ENCODE data around the gene RHOB. TPM values are rescaled to one million over a fixed set of nuclear protein-coding genes. Genes with fewer than 3 reads are reported as not detected.

RHOB gene
- total RNA-seq, 1 experiment from 2014 or later: 143 TPM

DNA sequence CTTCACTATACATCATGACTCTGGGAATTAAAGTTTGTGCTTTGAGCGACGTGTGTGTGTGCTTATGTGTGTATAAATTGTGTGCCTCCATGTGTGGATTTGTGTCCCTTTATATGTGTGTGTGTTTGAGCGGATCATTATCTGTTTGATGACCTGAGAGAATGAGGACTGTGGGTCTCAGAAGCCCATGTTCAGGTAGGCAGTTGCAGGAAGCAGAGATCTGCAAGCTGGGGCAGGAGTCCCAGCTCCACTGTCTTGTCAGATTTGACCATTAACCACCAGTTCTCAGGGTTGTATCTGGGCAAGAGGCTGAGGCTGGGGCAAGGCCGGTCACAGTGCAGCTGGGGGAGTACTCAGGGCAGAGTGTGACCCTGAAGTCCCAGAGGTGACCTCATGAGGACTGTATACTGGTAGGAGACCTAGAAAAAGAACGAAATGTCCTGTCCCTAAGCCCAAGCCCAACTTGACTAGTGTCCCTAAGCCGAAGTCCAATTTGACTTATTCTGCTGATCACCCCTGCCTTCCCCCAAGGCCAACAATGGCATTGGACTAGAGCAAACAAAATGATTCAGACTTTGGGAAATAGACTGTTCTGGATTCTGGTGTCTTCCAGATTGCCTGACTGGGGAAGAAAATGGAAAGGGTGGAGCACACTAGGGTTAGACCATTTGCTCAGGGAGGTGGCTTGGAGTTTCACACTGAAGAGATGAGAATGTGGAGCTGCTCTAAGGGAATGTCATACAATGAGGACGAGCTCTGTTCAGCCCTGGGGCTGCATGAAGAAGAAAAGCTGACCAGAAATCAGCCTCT lies 28.1 kb downstream of the RHOB start:
- H3K4me3 Mint-ChIP-seq (ENCODE audit: low read depth, unreplicated experiment): no peak overlapping the region
- H3K9me3 Mint-ChIP-seq (ENCODE audit: low read depth, unreplicated experiment): peaks cover 6% of the 10 kb centered on the region
- BruUV-seq (replicated peaks): no TSS peak
- no peaks in the 10 kb centered on the region for H3K27me3 Mint-ChIP-seq (ENCODE audit: unreplicated experiment)
- no peaks in the 10 kb centered on the region for H3K4me1 Mint-ChIP-seq (ENCODE audit: low read depth, unreplicated experiment)
- H3K36me3 Mint-ChIP-seq (ENCODE audit: insufficient read depth, unreplicated experiment): peaks cover 10% of the 10 kb centered on the region
- no peak for DNase-seq
- no peak overlapping the region for H3K27ac Mint-ChIP-seq (ENCODE audit: unreplicated experiment)
- TF ChIP-seq, protein P1, sequence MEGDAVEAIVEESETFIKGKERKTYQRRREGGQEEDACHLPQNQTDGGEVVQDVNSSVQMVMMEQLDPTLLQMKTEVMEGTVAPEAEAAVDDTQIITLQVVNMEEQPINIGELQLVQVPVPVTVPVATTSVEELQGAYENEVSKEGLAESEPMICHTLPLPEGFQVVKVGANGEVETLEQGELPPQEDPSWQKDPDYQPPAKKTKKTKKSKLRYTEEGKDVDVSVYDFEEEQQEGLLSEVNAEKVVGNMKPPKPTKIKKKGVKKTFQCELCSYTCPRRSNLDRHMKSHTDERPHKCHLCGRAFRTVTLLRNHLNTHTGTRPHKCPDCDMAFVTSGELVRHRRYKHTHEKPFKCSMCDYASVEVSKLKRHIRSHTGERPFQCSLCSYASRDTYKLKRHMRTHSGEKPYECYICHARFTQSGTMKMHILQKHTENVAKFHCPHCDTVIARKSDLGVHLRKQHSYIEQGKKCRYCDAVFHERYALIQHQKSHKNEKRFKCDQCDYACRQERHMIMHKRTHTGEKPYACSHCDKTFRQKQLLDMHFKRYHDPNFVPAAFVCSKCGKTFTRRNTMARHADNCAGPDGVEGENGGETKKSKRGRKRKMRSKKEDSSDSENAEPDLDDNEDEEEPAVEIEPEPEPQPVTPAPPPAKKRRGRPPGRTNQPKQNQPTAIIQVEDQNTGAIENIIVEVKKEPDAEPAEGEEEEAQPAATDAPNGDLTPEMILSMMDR (IDR thresholded peaks at IDR 0.05; ENCODE audit: unreplicated experiment): no peak
- intact Hi-C loops (cut with micrococcal nuclease; ENCODE audit: unreplicated experiment): no loop called here
- CTCF ChIA-PET: no interaction called here

DNA sequence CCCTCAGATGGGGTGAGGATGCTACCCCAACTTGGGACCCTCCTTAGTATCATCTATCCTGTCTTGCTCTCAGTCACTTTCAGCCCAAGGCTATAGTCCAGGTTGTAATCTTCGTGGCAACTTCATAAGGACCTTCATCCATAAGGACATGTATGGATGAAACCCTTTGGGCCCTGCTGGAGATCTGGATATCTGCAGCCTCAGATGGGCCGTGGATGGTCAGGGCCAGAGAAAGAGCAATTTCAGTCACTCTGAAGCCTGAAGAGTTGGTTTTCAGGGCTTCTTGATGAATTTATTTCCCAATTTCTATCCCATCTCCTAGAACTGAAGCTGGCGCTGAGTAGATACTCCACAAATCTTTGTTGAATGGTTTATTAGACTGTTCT lies 28.7 kb downstream of the RHOB start:
- no peak overlapping the region for H3K27ac Mint-ChIP-seq (ENCODE audit: unreplicated experiment)
- H3K36me3 Mint-ChIP-seq (ENCODE audit: insufficient read depth, unreplicated experiment): peaks cover 10% of the 10 kb centered on the region
- no peaks in the 10 kb centered on the region for H3K27me3 Mint-ChIP-seq (ENCODE audit: unreplicated experiment)
- TF ChIP-seq, protein P1 (IDR thresholded peaks at IDR 0.05; ENCODE audit: unreplicated experiment): no peak
- H3K4me1 Mint-ChIP-seq (ENCODE audit: low read depth, unreplicated experiment): no peaks in the 10 kb centered on the region
- intact Hi-C loops (cut with micrococcal nuclease; ENCODE audit: unreplicated experiment): no loop called here
- BruUV-seq (replicated peaks): no TSS peak
- CTCF ChIA-PET: no interaction called here
- peaks cover 6% of the 10 kb centered on the region for H3K9me3 Mint-ChIP-seq (ENCODE audit: low read depth, unreplicated experiment)
- H3K4me3 Mint-ChIP-seq (ENCODE audit: low read depth, unreplicated experiment): no peak overlapping the region
- no peak for DNase-seq

DNA sequence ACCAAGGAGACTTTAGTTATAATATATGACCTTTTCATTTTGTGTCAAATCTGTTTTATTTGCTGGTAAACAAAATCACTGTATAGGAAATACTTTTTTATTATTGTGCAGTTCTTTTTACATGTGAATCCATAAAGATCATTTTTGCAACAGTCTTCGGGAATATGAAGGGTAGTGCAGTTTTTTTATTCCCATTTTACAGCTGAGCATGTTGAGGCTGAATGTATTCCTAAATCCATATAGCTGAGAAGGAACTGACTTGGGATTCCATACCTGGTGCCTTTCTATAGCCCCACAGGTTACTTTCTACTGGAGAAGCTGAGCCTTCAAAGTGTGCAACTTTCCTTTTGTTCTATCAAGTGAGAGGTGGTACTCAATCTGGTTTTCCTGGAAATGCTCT lies 29.6 kb downstream of the RHOB start:
- H3K4me3 Mint-ChIP-seq (ENCODE audit: low read depth, unreplicated experiment): no peak overlapping the region
- BruUV-seq (replicated peaks): no TSS peak
- H3K4me1 Mint-ChIP-seq (ENCODE audit: low read depth, unreplicated experiment): no peaks in the 10 kb centered on the region
- intact Hi-C loops (cut with micrococcal nuclease; ENCODE audit: unreplicated experiment): no loop called here
- CTCF ChIA-PET: no interaction called here
- no peak overlapping the region for H3K27ac Mint-ChIP-seq (ENCODE audit: unreplicated experiment)
- H3K27me3 Mint-ChIP-seq (ENCODE audit: unreplicated experiment): no peaks in the 10 kb centered on the region
- TF ChIP-seq, protein P1 (IDR thresholded peaks at IDR 0.05; ENCODE audit: unreplicated experiment): no peak
- DNase-seq: no peak
- H3K36me3 Mint-ChIP-seq (ENCODE audit: insufficient read depth, unreplicated experiment): peaks cover 10% of the 10 kb centered on the region
- peaks cover 6% of the 10 kb centered on the region for H3K9me3 Mint-ChIP-seq (ENCODE audit: low read depth, unreplicated experiment)

DNA sequence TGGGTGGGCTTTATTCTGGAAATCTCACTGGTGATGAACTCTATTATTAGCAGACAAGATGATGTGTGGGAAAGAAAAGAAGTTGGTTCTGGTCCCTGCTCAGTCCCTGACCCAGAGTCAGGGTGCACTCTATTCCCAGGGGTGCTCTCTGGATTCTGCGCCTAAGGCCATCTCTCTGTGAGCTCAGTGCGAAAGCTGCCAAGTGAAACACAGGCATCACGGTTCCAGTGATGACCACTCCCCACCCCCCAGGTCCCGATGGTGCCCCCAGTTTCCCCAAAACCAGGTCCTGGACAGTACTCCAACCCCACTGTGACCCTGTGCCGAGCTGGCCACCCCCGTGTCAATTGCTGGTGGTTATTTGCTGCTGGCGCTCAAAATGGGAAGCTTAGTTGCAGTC lies 30.1 kb downstream of the RHOB start:
- peaks cover 6% of the 10 kb centered on the region for H3K9me3 Mint-ChIP-seq (ENCODE audit: low read depth, unreplicated experiment)
- no peaks in the 10 kb centered on the region for H3K4me1 Mint-ChIP-seq (ENCODE audit: low read depth, unreplicated experiment)
- CTCF ChIA-PET: interaction anchor here (0.8 kb wide), 1 partner anchor 19 kb away, joined by 3 read pairs; no protein-coding TSS in a partner anchor
- H3K27ac Mint-ChIP-seq (ENCODE audit: unreplicated experiment): no peak overlapping the region
- H3K36me3 Mint-ChIP-seq (ENCODE audit: insufficient read depth, unreplicated experiment): peaks cover 10% of the 10 kb centered on the region
- H3K27me3 Mint-ChIP-seq (ENCODE audit: unreplicated experiment): no peaks in the 10 kb centered on the region
- BruUV-seq (replicated peaks): no TSS peak
- DNase-seq: no peak
- intact Hi-C loops (cut with micrococcal nuclease; ENCODE audit: unreplicated experiment): no loop called here
- TF ChIP-seq, protein P1 (IDR thresholded peaks at IDR 0.05; ENCODE audit: unreplicated experiment): no peak
- no peak overlapping the region for H3K4me3 Mint-ChIP-seq (ENCODE audit: low read depth, unreplicated experiment)

Data from Calu3 (cell line).